H9 (cell line): ENCODE results near the gene CD207. TPM values are rescaled to one million over a fixed set of nuclear protein-coding genes. Genes with fewer than 3 reads are reported as not detected.

Source experiments
- DNase-seq: peaks from one replicate; pipeline ENCODE4 v3.0.0-alpha.2; 2017
- H2AFZ ChIP-seq: one replicate; pipeline ENCODE4 v1.6.1; 2013; ENCODE audit warnings: mild to moderate bottlenecking, low read length, control low read depth, moderate library complexity
- H2AK5ac ChIP-seq: 2 replicates; pipeline ENCODE4 v1.6.1; 2013; ENCODE audit warnings: low read length, control low read depth, mixed read lengths; ENCODE audit not compliant: insufficient read length
- H2BK120ac ChIP-seq: one replicate; pipeline ENCODE4 v1.6.1; 2013; ENCODE audit warnings: low read depth, mild to moderate bottlenecking, low read length, control low read depth, inconsistent platforms; ENCODE audit not compliant: poor library complexity, severe bottlenecking
- H2BK12ac ChIP-seq: 2 replicates; pipeline ENCODE4 v1.6.1; 2013; ENCODE audit warnings: low read length, control low read depth, mixed read lengths, low read depth; ENCODE audit not compliant: insufficient read length
- H2BK15ac ChIP-seq: 2 replicates; pipeline ENCODE4 v1.6.1; 2013; ENCODE audit warnings: low read depth, low read length, control low read depth
- H2BK20ac ChIP-seq: one replicate; pipeline ENCODE4 v1.6.1; 2013; ENCODE audit warnings: low read depth, mild to moderate bottlenecking, low read length, control low read depth, inconsistent platforms; ENCODE audit not compliant: poor library complexity, severe bottlenecking
- H2BK5ac ChIP-seq: 2 replicates; pipeline ENCODE4 v1.6.1; 2013; ENCODE audit warnings: low read length, control low read depth, mixed read lengths; ENCODE audit not compliant: insufficient read length
- H3K14ac ChIP-seq: 2 replicates; pipeline ENCODE4 v1.6.1; 2013; ENCODE audit warnings: low read length, control low read depth; ENCODE audit not compliant: insufficient read depth
- H3K18ac ChIP-seq: 2 replicates; pipeline ENCODE4 v1.6.1; 2013; ENCODE audit warnings: low read depth, mild to moderate bottlenecking, mixed read lengths, low read length, control low read depth; ENCODE audit not compliant: insufficient read length
- H3K23ac ChIP-seq: 2 replicates; pipeline ENCODE4 v1.6.1; 2013; ENCODE audit warnings: low read length, control low read depth, mixed read lengths, low read depth; ENCODE audit not compliant: insufficient read length
- H3K23me2 ChIP-seq: 2 replicates; pipeline ENCODE4 v1.6.1; 2013; ENCODE audit warnings: low read depth, mild to moderate bottlenecking, mixed read lengths, low read length, control low read depth; ENCODE audit not compliant: insufficient read length, poor library complexity, severe bottlenecking
- H3K27ac ChIP-seq: 2 replicates; pipeline ENCODE4 v1.5.1; 2013; ENCODE audit warnings: low read length, control low read depth, mixed read lengths, low read depth; ENCODE audit not compliant: insufficient read length
- H3K27me3 ChIP-seq: 2 replicates; pipeline ENCODE4 v1.6.1; 2013; ENCODE audit warnings: low read length, control low read depth, inconsistent platforms; ENCODE audit not compliant: insufficient read depth
- H3K4ac ChIP-seq: 2 replicates; pipeline ENCODE4 v1.6.1; 2013; ENCODE audit warnings: low read depth, mild to moderate bottlenecking, control low read depth, inconsistent platforms, low read length, moderate library complexity
- H3K4me1 ChIP-seq: 2 replicates; pipeline ENCODE4 v1.6.1; 2013; ENCODE audit warnings: low read length, control low read depth, inconsistent platforms; ENCODE audit not compliant: insufficient read depth
- H3K4me2 ChIP-seq: 2 replicates; pipeline ENCODE4 v1.6.1; 2013; ENCODE audit warnings: low read length, control low read depth, mixed read lengths; ENCODE audit not compliant: insufficient read length, insufficient read depth
- H3K56ac ChIP-seq: 2 replicates; pipeline ENCODE4 v1.6.1; 2013; ENCODE audit warnings: low read depth, mild to moderate bottlenecking, mixed read lengths, low read length, control low read depth; ENCODE audit not compliant: insufficient read length
- H3K79me1 ChIP-seq: 2 replicates; pipeline ENCODE4 v1.6.1; 2013; ENCODE audit warnings: low read depth, mild to moderate bottlenecking, moderate library complexity, low read length, control low read depth, inconsistent platforms; ENCODE audit not compliant: insufficient read depth, poor library complexity, severe bottlenecking
- H3K79me2 ChIP-seq: 2 replicates; pipeline ENCODE4 v1.6.1; 2013; ENCODE audit warnings: low read length, control low read depth, inconsistent platforms; ENCODE audit not compliant: insufficient read depth
- H3K9ac ChIP-seq: 2 replicates; pipeline ENCODE4 v1.6.1; 2013; ENCODE audit warnings: low read length, control low read depth, mixed read lengths; ENCODE audit not compliant: insufficient read length; ENCODE audit errors: extremely low read depth
- H3K9me3 ChIP-seq: one replicate; pipeline ENCODE4 v1.6.1; 2013; ENCODE audit warnings: low read depth, low read length, inconsistent platforms; ENCODE audit not compliant: control insufficient read depth
- H3T11ph ChIP-seq: one replicate; pipeline ENCODE4 v1.6.1; 2013; ENCODE audit warnings: mild to moderate bottlenecking, low read length, control low read depth, inconsistent platforms
- H4K20me1 ChIP-seq: one replicate; pipeline ENCODE4 v1.6.1; 2013; ENCODE audit not compliant: control insufficient read depth, insufficient read length, insufficient read depth
- H4K5ac ChIP-seq: 2 replicates; pipeline ENCODE4 v1.6.1; 2013; ENCODE audit warnings: low read depth, mild to moderate bottlenecking, mixed read lengths, low read length, control low read depth; ENCODE audit not compliant: insufficient read length
- H4K8ac ChIP-seq: replicated peaks from 2 replicates; pipeline ENCODE4 v1.6.1; 2013; ENCODE audit warnings: low read length, control low read depth, mixed read lengths, low read depth; ENCODE audit not compliant: insufficient read length
- H4K91ac ChIP-seq: 2 replicates; pipeline ENCODE4 v1.6.1; 2013; ENCODE audit warnings: low read depth, mild to moderate bottlenecking, moderate library complexity, mixed read lengths, low read length, control low read depth; ENCODE audit not compliant: insufficient read length
- H3K27ac Mint-ChIP-seq, 3 experiments: 2 replicates in 2 of 3; 3 replicates in 1 of 3; pipeline ENCODE4 v1.8.0; 2020 to 2021; ENCODE audit warnings: mixed read lengths in 3 of 3, mild to moderate bottlenecking in 1 of 3, moderate library complexity in 1 of 3
- H3K27me3 Mint-ChIP-seq: 2 replicates; pipeline ENCODE4 v1.8.0; 2021; ENCODE audit warnings: low read depth, mild to moderate bottlenecking, moderate library complexity, mixed read lengths
- H3K36me3 Mint-ChIP-seq, 3 experiments: 2 replicates in 2 of 3; 3 replicates in 1 of 3; pipeline ENCODE4 v1.8.0; 2020 to 2021; ENCODE audit warnings: low read depth in 3 of 3, mixed read lengths in 3 of 3; ENCODE audit not compliant: insufficient read depth in 1 of 3
- H3K4me1 Mint-ChIP-seq, 2 experiments: 2 replicates each; pipeline ENCODE4 v1.8.0; 2020; ENCODE audit warnings: mixed read lengths in 2 of 2
- H3K4me3 Mint-ChIP-seq, 2 experiments: 2 replicates in 1 of 2; 3 replicates in 1 of 2; pipeline ENCODE4 v1.8.0; 2020 to 2021; ENCODE audit warnings: mild to moderate bottlenecking in 2 of 2, mixed read lengths in 2 of 2, moderate library complexity in 1 of 2
- H3K9me3 Mint-ChIP-seq, 2 experiments: 2 replicates in 1 of 2; 3 replicates in 1 of 2; pipeline ENCODE4 v1.8.0; 2020; ENCODE audit warnings: mild to moderate bottlenecking in 2 of 2, mixed read lengths in 2 of 2, moderate library complexity in 1 of 2
- WGBS: extraction: QIAGEN DNeasy Blood & Tissue Kit; methylation state at CpG from one replicate; pipeline ENCODE4 v1.1.7; 2013; ENCODE audit warnings: missing lambda C conversion rate, low lambda C conversion rate, mixed read lengths; ENCODE audit not compliant: insufficient read length; ENCODE audit errors: extremely low coverage; 5-methylcytosine and 5-hydroxymethylcytosine counted together
- total RNA-seq: library from RNA; stranded (reverse); gene quantifications from 2 replicates; pipeline ENCODE4 v1.2.1, GENCODE V29; 2021
- TF ChIP-seq, protein P1 (sequence below): fragments of 200-600 bp; sonication (generic); conservative IDR thresholded peaks from 3 replicates; pipeline ENCODE4 v1.8.0; 2021; ENCODE audit warnings: antibody characterized with exemption, mild to moderate bottlenecking

Gene CD207
- total RNA-seq, 1 experiment from 2014 or later = not detected

DNA sequence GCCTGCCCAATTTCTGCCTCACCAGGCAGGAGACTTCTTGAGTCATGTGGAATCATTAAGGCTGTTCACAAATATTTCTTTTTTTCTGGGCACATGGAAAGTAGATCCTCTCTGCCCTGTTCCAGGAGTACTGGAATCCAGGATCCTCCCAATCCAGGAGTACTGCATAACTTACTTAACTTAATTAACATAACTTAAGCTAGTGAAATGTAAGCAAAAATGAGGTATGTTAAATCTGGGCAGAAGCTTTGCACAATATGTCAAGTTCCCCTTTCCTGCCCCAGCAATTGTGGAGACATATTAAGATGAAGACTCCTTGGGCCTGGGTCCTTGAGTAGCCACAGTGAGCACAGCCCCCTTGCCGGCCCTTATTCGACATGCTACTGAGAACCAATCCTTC, 3.2 kb downstream of the CD207 start:
- H2BK120ac ChIP-seq = no peak overlapping the region
- H3K4me1 Mint-ChIP-seq = peaks cover 16 to 20% of the 10 kb centered on the region in 2 experiments
- no CpG with 5 or more reads among the region's 2 CpGs for WGBS
- H3T11ph ChIP-seq = no peak overlapping the region
- H3K36me3 Mint-ChIP-seq = no peaks in the 10 kb centered on the region
- no peaks in the 10 kb centered on the region for H3K23me2 ChIP-seq
- no peak overlapping the region for H4K5ac ChIP-seq
- H3K27me3 ChIP-seq = no peaks in the 10 kb centered on the region
- no peak for DNase-seq
- no peaks in the 10 kb centered on the region for H3K9me3 ChIP-seq
- H3K27me3 Mint-ChIP-seq = peaks cover 51% of the 10 kb centered on the region
- no peak overlapping the region for H2AK5ac ChIP-seq
- no peak overlapping the region for H3K14ac ChIP-seq
- H2AFZ ChIP-seq = no peak overlapping the region
- no peaks in the 10 kb centered on the region for H3K9me3 Mint-ChIP-seq
- no peak overlapping the region for H3K23ac ChIP-seq
- H3K4me3 Mint-ChIP-seq = no peak overlapping the region
- no peak overlapping the region for H3K27ac Mint-ChIP-seq
- H3K4me1 ChIP-seq = peaks cover 2% of the 10 kb centered on the region; the same call in 1 of the 2 replicates
- TF ChIP-seq, protein P1, sequence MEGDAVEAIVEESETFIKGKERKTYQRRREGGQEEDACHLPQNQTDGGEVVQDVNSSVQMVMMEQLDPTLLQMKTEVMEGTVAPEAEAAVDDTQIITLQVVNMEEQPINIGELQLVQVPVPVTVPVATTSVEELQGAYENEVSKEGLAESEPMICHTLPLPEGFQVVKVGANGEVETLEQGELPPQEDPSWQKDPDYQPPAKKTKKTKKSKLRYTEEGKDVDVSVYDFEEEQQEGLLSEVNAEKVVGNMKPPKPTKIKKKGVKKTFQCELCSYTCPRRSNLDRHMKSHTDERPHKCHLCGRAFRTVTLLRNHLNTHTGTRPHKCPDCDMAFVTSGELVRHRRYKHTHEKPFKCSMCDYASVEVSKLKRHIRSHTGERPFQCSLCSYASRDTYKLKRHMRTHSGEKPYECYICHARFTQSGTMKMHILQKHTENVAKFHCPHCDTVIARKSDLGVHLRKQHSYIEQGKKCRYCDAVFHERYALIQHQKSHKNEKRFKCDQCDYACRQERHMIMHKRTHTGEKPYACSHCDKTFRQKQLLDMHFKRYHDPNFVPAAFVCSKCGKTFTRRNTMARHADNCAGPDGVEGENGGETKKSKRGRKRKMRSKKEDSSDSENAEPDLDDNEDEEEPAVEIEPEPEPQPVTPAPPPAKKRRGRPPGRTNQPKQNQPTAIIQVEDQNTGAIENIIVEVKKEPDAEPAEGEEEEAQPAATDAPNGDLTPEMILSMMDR = no peak
- H3K27ac ChIP-seq = no peak overlapping the region
- H4K91ac ChIP-seq = no peak overlapping the region
- H3K4me2 ChIP-seq = no peak overlapping the region
- no peak overlapping the region for H3K4ac ChIP-seq
- H3K18ac ChIP-seq = no peak overlapping the region
- H3K79me2 ChIP-seq = no peaks in the 10 kb centered on the region
- H2BK5ac ChIP-seq = no peak overlapping the region
- no peak overlapping the region for H2BK15ac ChIP-seq
- no peak overlapping the region for H3K56ac ChIP-seq
- H3K79me1 ChIP-seq = no peaks in the 10 kb centered on the region
- no peak overlapping the region for H4K8ac ChIP-seq
- no peak overlapping the region for H3K9ac ChIP-seq
- no peak overlapping the region for H2BK20ac ChIP-seq
- no peak overlapping the region for H2BK12ac ChIP-seq
- H4K20me1 ChIP-seq = no peaks in the 10 kb centered on the region
